IMR-90 (cell line): ENCODE data around the gene LRFN2. TPM values are rescaled to one million over a fixed set of nuclear protein-coding genes. Genes with fewer than 3 reads are reported as not detected.

Source experiments
- ATAC-seq: fragments of 200-7000 bp; cut with Tn5 transposase; 2 replicates; pipeline ENCODE4 v1.9.1; 2020; ENCODE audit warnings: low read depth, mild to moderate bottlenecking, moderate library complexity
- BruUV-seq: library from RNA; stranded (reverse); fragments of 400-500 nt; replicated peaks from 2 replicates; lab custom pipeline; 2021; lab: Mats Ljungman, UMichigan
- CTCF ChIA-PET: fragments of 300-600 bp; formaldehyde crosslinking; extraction: SDS; loops from one replicate; lab custom pipeline; 2021; ENCODE audit warnings: antibody characterized with exemption; lab: Yijun Ruan, JAX
- POLR2A ChIA-PET: fragments of 300-600 bp; sonication (Branson Sonifier 250); formaldehyde crosslinking; loops from one replicate; lab custom pipeline; 2022; ENCODE audit warnings: antibody characterized with exemption; ENCODE audit not compliant: unreplicated experiment; lab: Charles Lee
- DNase-seq: peaks from one replicate; pipeline ENCODE4 v3.0.0; 2013
- H2AFZ ChIP-seq: replicated peaks from 2 replicates; pipeline ENCODE3; 2013; ENCODE audit warnings: low read length, mild to moderate bottlenecking; ENCODE audit not compliant: poor library complexity
- H2AK5ac ChIP-seq: 2 replicates; pipeline ENCODE4 v1.6.1; 2013; ENCODE audit warnings: low read depth, low read length, inconsistent platforms
- H2AK9ac ChIP-seq: replicated peaks from 2 replicates; pipeline ENCODE3; 2013; ENCODE audit warnings: mild to moderate bottlenecking, low read depth, low read length, moderate library complexity; ENCODE audit not compliant: poor library complexity
- H2BK120ac ChIP-seq: 2 replicates; pipeline ENCODE4 v1.6.1; 2013; ENCODE audit warnings: low read depth, low read length, inconsistent platforms
- H2BK15ac ChIP-seq: 3 replicates; pipeline ENCODE4 v1.6.1; 2013; ENCODE audit warnings: low read depth, low read length, inconsistent platforms
- H2BK20ac ChIP-seq: 2 replicates; pipeline ENCODE4 v1.6.1; 2013; ENCODE audit warnings: low read depth, mild to moderate bottlenecking, inconsistent platforms, low read length, moderate library complexity
- H2BK5ac ChIP-seq: 2 replicates; pipeline ENCODE4 v1.6.1; 2013; ENCODE audit warnings: mild to moderate bottlenecking, low read depth, low read length, inconsistent platforms; ENCODE audit not compliant: poor library complexity, severe bottlenecking
- H3K14ac ChIP-seq: replicated peaks from 2 replicates; pipeline ENCODE4 v1.6.1; 2013; ENCODE audit warnings: low read depth, low read length, inconsistent platforms
- H3K18ac ChIP-seq: 2 replicates; pipeline ENCODE4 v1.6.1; 2013; ENCODE audit warnings: low read depth, low read length, control low read depth
- H3K23ac ChIP-seq: 2 replicates; pipeline ENCODE4 v1.6.1; 2013; ENCODE audit warnings: low read depth, low read length, inconsistent platforms
- H3K27ac ChIP-seq: 2 replicates; pipeline ENCODE4 v1.5.1; 2013; ENCODE audit warnings: mild to moderate bottlenecking, control low read depth, low read length; ENCODE audit not compliant: insufficient read depth
- H3K27me3 ChIP-seq: 2 replicates; pipeline ENCODE4 v1.6.1; 2013; ENCODE audit warnings: low read length; ENCODE audit not compliant: control insufficient read depth, insufficient read depth
- H3K36me3 ChIP-seq: 2 replicates; pipeline ENCODE4 v1.6.1; 2013; ENCODE audit warnings: low read length, mixed read lengths; ENCODE audit not compliant: control insufficient read depth, insufficient read depth
- H3K4ac ChIP-seq: 2 replicates; pipeline ENCODE4 v1.6.1; 2013; ENCODE audit warnings: low read depth, low read length, inconsistent platforms
- H3K4me1 ChIP-seq: 2 replicates; pipeline ENCODE4 v1.6.1; 2013; ENCODE audit warnings: low read length, mixed read lengths; ENCODE audit not compliant: control insufficient read depth, insufficient read depth
- H3K4me2 ChIP-seq: 2 replicates; pipeline ENCODE4 v1.6.1; 2013; ENCODE audit warnings: low read depth, mild to moderate bottlenecking, control low read depth, low read length, moderate library complexity
- H3K4me3 ChIP-seq: 2 replicates; pipeline ENCODE4 v1.5.1; 2013; ENCODE audit warnings: low read depth, mild to moderate bottlenecking, control low read depth, low read length, moderate library complexity; ENCODE audit not compliant: insufficient read depth
- H3K56ac ChIP-seq: 2 replicates; pipeline ENCODE4 v1.6.1; 2013; ENCODE audit warnings: low read length, inconsistent platforms; ENCODE audit not compliant: insufficient read depth; ENCODE audit errors: extremely low read depth
- H3K79me1 ChIP-seq, 2 experiments: 2 replicates each; pipeline ENCODE4 v1.6.1; 2013; ENCODE audit warnings: low read length in 2 of 2, inconsistent platforms in 1 of 2, low read depth in 1 of 2
- H3K9ac ChIP-seq: 2 replicates; pipeline ENCODE4 v1.6.1; 2013; ENCODE audit warnings: low read depth, low read length, control low read depth
- H3K9me1 ChIP-seq: 2 replicates; pipeline ENCODE4 v1.6.1; 2013; ENCODE audit warnings: low read length, inconsistent platforms; ENCODE audit not compliant: insufficient read depth
- H3K9me3 ChIP-seq: 2 replicates; pipeline ENCODE4 v1.6.1; 2013; ENCODE audit warnings: low read length; ENCODE audit not compliant: control insufficient read depth, insufficient read depth
- H4K20me1 ChIP-seq: 2 replicates; pipeline ENCODE4 v1.6.1; 2013; ENCODE audit warnings: low read length, inconsistent platforms; ENCODE audit not compliant: insufficient read depth
- H4K5ac ChIP-seq: 2 replicates; pipeline ENCODE4 v1.6.1; 2013; ENCODE audit warnings: mild to moderate bottlenecking, low read depth, low read length, control low read depth
- H4K8ac ChIP-seq, 2 experiments: 2 replicates each; pipeline ENCODE4 v1.6.1; 2013; ENCODE audit warnings: low read depth in 2 of 2, low read length in 2 of 2, control low read depth in 1 of 2, inconsistent platforms in 1 of 2
- H4K91ac ChIP-seq: 2 replicates; pipeline ENCODE4 v1.6.1; 2013; ENCODE audit warnings: low read depth, low read length, inconsistent platforms; ENCODE audit not compliant: insufficient read depth
- CHD1 ChIP-seq: IDR thresholded peaks from 2 replicates; pipeline ENCODE4 v1.6.1; 2012; ENCODE audit warnings: low read depth, low read length, improper control_type of control experiment
- RAD21 ChIP-seq: IDR thresholded peaks from 2 replicates; pipeline ENCODE4 v1.6.1; 2012; ENCODE audit warnings: low read length, improper control_type of control experiment
- RFX5 ChIP-seq: IDR thresholded peaks from 2 replicates; pipeline ENCODE4 v1.8.0; 2012; ENCODE audit warnings: low read depth, mild to moderate bottlenecking, low read length, moderate library complexity
- SMC3 ChIP-seq: fragments of 150-350 bp; IDR thresholded peaks from 2 replicates; pipeline ENCODE4 v1.6.1; 2016; ENCODE audit warnings: low read depth, mild to moderate bottlenecking, antibody characterized with exemption, low read length, moderate library complexity
- USF2 ChIP-seq: fragments of 150-350 bp; IDR thresholded peaks from 2 replicates; pipeline ENCODE4 v1.6.1; 2017; ENCODE audit warnings: mild to moderate bottlenecking, antibody characterized with exemption, low read length, low read depth
- WGBS, 2 experiments: methylation state at CpG; one replicate each; pipeline versions ENCODE4 v1.1.5 to v1.1.7; 2013; ENCODE audit warnings: missing lambda C conversion rate in 2 of 2; ENCODE audit not compliant: insufficient read length in 1 of 2; ENCODE audit errors: extremely low coverage in 2 of 2; 5-methylcytosine and 5-hydroxymethylcytosine counted together
- dilution Hi-C: fragments of 300-500 bp; cut with HindIII; formaldehyde crosslinking; loops from one replicate; pipeline ENCODE4 v1.14.3; 2018; ENCODE audit warnings: low sequenced_read_pairs; ENCODE audit not compliant: unreplicated experiment
- in situ Hi-C: fragments of 300-500 bp; cut with MboI; formaldehyde crosslinking; loops from 3 replicates; pipeline ENCODE4 v1.14.3; 2019; ENCODE audit warnings: low sequenced_read_pairs, inconsistent platforms, mixed read lengths
- intact Hi-C: fragments of 100-400 bp; cut with micrococcal nuclease; formaldehyde crosslinking; loops from 2 replicates; pipeline ENCODE4 v1.10.0; 2022
- polyA plus RNA-seq, 3 experiments: library from polyadenylated mRNA; depleted of rRNA; stranded (reverse); fragments of >200 nt; gene quantifications; 2 replicates each; pipeline ENCODE4 v1.2.3, GENCODE V29; 2012; ENCODE audit warnings: low replicate concordance in 1 of 3
- total RNA-seq: library from RNA; depleted of rRNA; stranded (reverse); fragments of >200 nt; gene quantifications from 2 replicates; pipeline ENCODE4 v1.2.3, GENCODE V29; 2012

LRFN2 gene
- total and polyA plus RNA-seq, 2 of the 4 experiments (the other 2 are of a cell fraction), result not detected

- Histone ChIP-seq H2BK5ac (no peak overlapping the region), H3K4me3 (no peak overlapping the region), H3K56ac (no peak overlapping the region), H4K20me1 (no peaks in the 10 kb centered on the region), H2AK9ac (peak overlapping the region; percentile 42), H3K4me2 (no peak overlapping the region; the same call in 1 of the 2 replicates), H4K8ac (no peak overlapping the region), H2BK20ac (no peak overlapping the region), H2AK5ac (no peak overlapping the region), H4K5ac (no peak overlapping the region), H3K79me1 (no peaks in the 10 kb centered on the region), H3K9me3 (no peaks in the 10 kb centered on the region), H2AFZ (peak overlapping the region; percentile 33), H3K23ac (no peak overlapping the region), H3K4ac (no peak overlapping the region), H3K4me1 (no peaks in the 10 kb centered on the region), H2BK15ac (no peak overlapping the region), H3K18ac (no peak overlapping the region), H3K27me3 (peaks cover 32% of the 10 kb centered on the region), H3K27ac (no peak overlapping the region), H3K9ac (no peak overlapping the region), H4K91ac (no peak overlapping the region), H2BK120ac (no peak overlapping the region), H3K36me3 (no peaks in the 10 kb centered on the region), H3K9me1 (no peaks in the 10 kb centered on the region), H3K14ac (no peak overlapping the region)
- DNase-seq, result no peak
- ChIA-PET POLR2A (no interaction called here), CTCF (interaction anchor here (0.7 to 1.0 kb wide), 2 partner anchors 59 to 260 kb away, joined by 3 read pairs; no protein-coding TSS in a partner anchor)
- no peak for TF ChIP-seq RAD21
- no peak for TF ChIP-seq CHD1
- no peak for TF ChIP-seq RFX5
- no peak for TF ChIP-seq USF2
- no peak for TF ChIP-seq SMC3
- BruUV-seq, result no TSS peak
- ATAC-seq, result no peak
- dilution Hi-C loops, result no loop called here
- in situ Hi-C loops, result no loop called here
- 0% methylated on average over 5 of the region's 55 CpGs; no CpG with 5 or more reads in 1 of the 2 experiments for WGBS, 2 experiments
- intact Hi-C loops, result no loop called here
These were observed 579 bp downstream of the LRFN2 start for GRCh38 chr6:40586369-40587201.
